Activated naive CD8-positive, alpha-beta T cell treated with anti-CD3 and anti-CD28 coated beads for 36 hours (primary cell): ENCODE data around the gene USP36. TPM values are rescaled to one million over a fixed set of nuclear protein-coding genes. Genes with fewer than 3 reads are reported as not detected.

ENCODE experiments used
- DNase-seq: peaks from one replicate; pipeline ENCODE4 v3.0.0; 2021
- H3K27ac Mint-ChIP-seq: one replicate; pipeline ENCODE4 v1.8.0; 2022; ENCODE audit warnings: mild to moderate bottlenecking, moderate library complexity, mixed read lengths
- H3K27me3 Mint-ChIP-seq: one replicate; pipeline ENCODE4 v1.8.0; 2022; ENCODE audit warnings: mild to moderate bottlenecking, mixed read lengths
- H3K36me3 Mint-ChIP-seq: one replicate; pipeline ENCODE4 v1.8.0; 2021; ENCODE audit warnings: mild to moderate bottlenecking, mixed read lengths
- H3K4me1 Mint-ChIP-seq: one replicate; pipeline ENCODE4 v1.8.0; 2021; ENCODE audit warnings: mixed read lengths
- H3K4me3 Mint-ChIP-seq: one replicate; pipeline ENCODE4 v1.8.0; 2022; ENCODE audit warnings: mild to moderate bottlenecking, moderate library complexity, mixed read lengths
- H3K9me3 Mint-ChIP-seq: one replicate; pipeline ENCODE4 v1.8.0; 2022; ENCODE audit warnings: mixed read lengths
- total RNA-seq, 2 experiments: library from RNA; stranded (reverse); gene quantifications; one replicate each; pipeline ENCODE4 v1.2.3, GENCODE V29; 2021

The USP36 gene
- total RNA-seq, 2 experiments from 2014 or later: 126 to 128 TPM

DNA sequence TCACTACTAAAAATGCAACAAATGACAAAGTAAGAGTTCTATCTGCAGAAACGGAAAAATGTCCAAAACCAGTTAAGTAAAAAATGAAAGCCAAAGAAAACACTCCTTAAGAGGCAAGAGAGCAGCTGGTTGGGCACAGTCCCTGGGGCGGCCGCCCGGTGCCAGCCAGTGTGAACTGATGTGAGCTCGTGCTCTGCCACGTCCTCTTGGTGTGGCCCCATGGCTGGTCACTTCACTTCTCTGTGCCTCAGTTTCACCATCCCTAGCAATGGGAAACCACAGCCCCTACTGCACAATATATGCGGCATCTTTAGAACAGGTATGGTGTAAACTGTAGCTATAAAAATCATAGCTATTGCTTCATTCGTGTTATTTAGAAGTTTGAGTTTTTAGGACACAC lies 21.2 kb downstream of the USP36 start:
- no peak for DNase-seq

DNA sequence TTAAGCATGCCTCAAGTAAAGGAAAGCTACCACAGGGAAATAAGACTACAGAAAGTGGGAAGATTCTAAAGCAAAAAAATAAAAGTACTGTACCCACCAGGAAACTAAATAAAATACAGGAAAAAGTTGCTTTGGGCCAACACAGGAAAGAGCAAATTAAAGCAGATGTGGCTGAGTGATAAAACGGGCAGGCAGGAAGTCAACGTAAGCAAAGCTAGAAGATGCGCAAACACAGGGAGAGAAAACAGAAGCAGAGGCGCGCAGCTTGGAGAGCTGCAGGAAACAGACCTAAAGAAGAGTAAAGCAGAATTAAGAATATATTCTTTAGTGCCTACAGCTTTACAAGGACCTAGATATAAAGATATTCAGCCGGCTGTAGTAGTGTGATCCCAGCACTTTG lies 21.7 kb downstream of the USP36 start:
- no peak for DNase-seq
- Mint-ChIP-seq H3K9me3 (no peaks in the 10 kb centered on the region), H3K27me3 (no peaks in the 10 kb centered on the region), H3K27ac (peak overlapping the region; percentile 77), H3K36me3 (peaks cover 56% of the 10 kb centered on the region), H3K4me3 (peak overlapping the region; percentile 26), H3K4me1 (peaks cover 47% of the 10 kb centered on the region)

More for the DNA sequence above, 21.2 kb downstream of the USP36 start:
- peaks cover 59% of the 10 kb centered on the region for H3K36me3 Mint-ChIP-seq
- no peaks in the 10 kb centered on the region for H3K9me3 Mint-ChIP-seq
- H3K4me1 Mint-ChIP-seq: peaks cover 47% of the 10 kb centered on the region
- H3K27ac Mint-ChIP-seq: peak overlapping the region; percentile 77
- H3K27me3 Mint-ChIP-seq: no peaks in the 10 kb centered on the region
- no peak overlapping the region for H3K4me3 Mint-ChIP-seq

DNA sequence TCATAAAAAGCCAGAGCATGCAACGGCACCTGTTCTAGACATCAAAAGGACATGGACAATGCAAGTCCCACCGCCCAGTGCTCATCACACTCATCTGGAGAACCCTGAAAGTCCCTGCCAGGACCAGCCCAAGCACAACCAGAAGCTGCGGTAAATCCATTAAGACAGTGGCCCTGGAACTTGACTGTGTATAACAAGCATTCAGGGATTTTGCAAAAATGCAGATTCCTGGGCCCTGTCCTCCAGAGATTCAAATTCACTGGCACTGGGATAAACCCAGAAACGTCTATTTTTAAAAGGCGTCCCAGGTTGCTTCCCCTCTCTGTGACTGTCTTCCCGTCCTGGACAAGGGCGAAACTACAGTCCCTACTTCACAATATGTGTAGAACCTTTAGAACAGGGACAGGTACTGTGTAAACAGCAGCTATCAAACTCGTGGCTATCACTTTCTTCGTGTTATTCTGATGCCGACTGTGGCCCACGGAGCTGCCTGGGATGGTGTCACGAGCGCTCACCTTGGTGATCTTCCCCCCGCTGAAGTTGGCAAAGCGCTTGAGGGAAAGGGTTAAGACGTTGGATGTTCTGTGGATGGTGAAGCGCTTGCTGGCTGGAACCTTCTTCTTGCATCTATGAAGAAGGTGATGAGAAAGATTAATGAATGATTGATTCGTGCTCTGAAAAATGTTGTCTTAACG lies 22.3 kb downstream of the USP36 start:
- H3K9me3 Mint-ChIP-seq: no peaks in the 10 kb centered on the region
- H3K4me1 Mint-ChIP-seq: peaks cover 47% of the 10 kb centered on the region
- no peak overlapping the region for H3K4me3 Mint-ChIP-seq
- H3K36me3 Mint-ChIP-seq: peaks cover 50% of the 10 kb centered on the region
- no peak for DNase-seq
- no peaks in the 10 kb centered on the region for H3K27me3 Mint-ChIP-seq
- H3K27ac Mint-ChIP-seq: peak overlapping the region; percentile 77

DNA sequence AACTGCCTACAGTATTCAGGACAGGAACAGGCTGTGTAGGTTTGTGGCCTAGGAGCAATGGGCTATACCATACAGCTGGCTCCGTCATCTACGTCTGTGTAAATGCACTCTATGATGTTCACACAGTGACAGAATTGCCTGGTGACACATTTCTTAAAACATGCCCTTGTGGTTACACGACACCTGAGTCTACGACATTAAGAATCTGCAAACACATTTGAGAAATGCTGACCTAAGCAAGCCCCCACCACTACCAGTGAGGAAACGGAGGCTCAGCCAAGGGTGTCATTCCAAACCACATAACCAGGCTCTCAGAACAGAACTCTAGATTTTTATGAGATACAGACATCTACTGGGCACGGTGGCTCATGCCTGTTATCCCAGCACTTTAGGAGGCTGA lies 23.5 kb downstream of the USP36 start:
- Mint-ChIP-seq H3K4me1 (peaks cover 43% of the 10 kb centered on the region), H3K27ac (peak overlapping the region; percentile 55), H3K27me3 (no peaks in the 10 kb centered on the region), H3K9me3 (no peaks in the 10 kb centered on the region), H3K36me3 (peaks cover 51% of the 10 kb centered on the region), H3K4me3 (no peak overlapping the region)
- peak; percentile 39 for DNase-seq

DNA sequence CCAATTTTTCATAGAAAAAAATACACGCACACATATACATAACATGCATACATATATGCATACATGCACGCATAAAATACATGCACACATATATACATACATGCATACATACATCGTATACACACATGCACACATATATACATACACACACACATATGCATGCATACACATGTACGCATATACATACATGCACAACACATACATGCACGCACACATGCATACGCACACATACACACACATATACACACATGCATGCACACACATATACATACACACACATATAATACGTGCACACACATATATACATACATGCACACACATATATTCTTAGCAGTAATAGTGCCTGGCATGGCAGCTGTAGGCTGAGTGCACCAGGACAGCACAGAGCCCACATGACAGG lies 24.9 kb downstream of the USP36 start:
- no peaks in the 10 kb centered on the region for H3K9me3 Mint-ChIP-seq
- peaks cover 47% of the 10 kb centered on the region for H3K36me3 Mint-ChIP-seq
- H3K27ac Mint-ChIP-seq: no peak overlapping the region
- H3K4me1 Mint-ChIP-seq: peaks cover 38% of the 10 kb centered on the region
- no peaks in the 10 kb centered on the region for H3K27me3 Mint-ChIP-seq
- H3K4me3 Mint-ChIP-seq: no peak overlapping the region
- DNase-seq: no peak

DNA sequence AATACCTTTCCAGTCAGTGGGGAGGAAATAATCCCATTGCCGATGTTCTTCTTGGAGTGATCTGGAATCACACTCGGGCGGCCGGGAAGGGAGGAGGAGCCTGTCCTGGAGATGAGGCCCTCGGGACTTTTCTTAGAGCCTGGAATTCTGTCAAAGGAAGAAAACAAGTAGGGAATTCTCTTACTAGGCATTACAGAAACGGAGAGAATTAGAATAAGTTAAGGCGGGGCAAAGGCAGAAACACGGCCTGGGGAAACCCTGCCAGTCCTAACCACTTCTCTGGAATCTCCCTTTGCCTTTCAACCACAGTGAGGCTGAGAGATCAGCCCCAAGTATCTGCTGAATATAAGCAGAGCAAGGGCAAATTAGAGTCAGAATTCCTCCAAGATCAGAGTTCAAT lies 27.8 kb downstream of the USP36 start:
- H3K27ac Mint-ChIP-seq: no peak overlapping the region
- no peak overlapping the region for H3K4me3 Mint-ChIP-seq
- peaks cover 15% of the 10 kb centered on the region for H3K4me1 Mint-ChIP-seq
- DNase-seq: no peak
- peaks cover 43% of the 10 kb centered on the region for H3K36me3 Mint-ChIP-seq
- H3K27me3 Mint-ChIP-seq: no peaks in the 10 kb centered on the region
- no peaks in the 10 kb centered on the region for H3K9me3 Mint-ChIP-seq

DNA sequence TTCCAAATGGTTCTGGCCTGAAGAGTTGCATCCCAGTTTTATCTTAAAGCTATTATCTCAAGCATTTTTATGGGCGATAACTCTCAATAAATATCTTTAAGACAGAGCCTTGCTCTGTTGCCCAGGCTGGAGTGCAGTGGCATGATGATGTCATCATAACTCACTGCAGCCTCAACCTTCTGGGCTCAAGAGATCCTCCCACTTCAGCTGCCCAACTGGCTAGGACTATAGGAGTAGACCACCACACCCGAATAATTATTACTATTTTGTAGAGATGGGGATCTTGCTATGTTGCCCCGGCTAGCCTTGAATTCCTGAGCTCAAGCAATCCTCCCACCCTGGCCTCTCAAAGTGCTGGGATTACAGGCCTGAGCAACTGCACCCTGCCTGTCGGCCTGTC lies 32.5 kb downstream of the USP36 start:
- no peak for DNase-seq
- Mint-ChIP-seq H3K36me3 (peaks cover 63% of the 10 kb centered on the region), H3K4me1 (peaks cover 20% of the 10 kb centered on the region), H3K9me3 (no peaks in the 10 kb centered on the region), H3K27ac (no peak overlapping the region), H3K27me3 (no peaks in the 10 kb centered on the region), H3K4me3 (no peak overlapping the region)

DNA sequence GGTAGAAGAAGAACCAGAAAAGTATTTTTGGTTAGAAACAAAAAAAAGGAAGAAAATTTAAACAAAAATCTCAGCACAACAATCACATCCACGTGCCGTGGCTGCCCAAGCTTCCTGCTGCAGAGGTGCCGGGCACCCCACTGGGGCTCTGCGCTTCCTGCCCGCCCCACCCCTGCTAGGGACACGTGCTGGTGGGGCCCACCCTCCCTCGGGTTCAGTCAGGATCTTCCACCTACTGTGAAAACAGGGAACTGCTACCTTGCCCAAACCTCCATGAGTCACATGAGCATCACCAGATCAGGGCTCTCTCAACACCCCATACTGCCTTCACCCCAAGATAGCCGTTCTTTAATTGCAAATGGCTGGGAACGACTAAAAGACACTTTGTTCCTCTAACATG lies 34.2 kb downstream of the USP36 start:
- Mint-ChIP-seq H3K27ac (peak overlapping the region; percentile 5), H3K4me1 (peaks cover 23% of the 10 kb centered on the region), H3K4me3 (no peak overlapping the region), H3K27me3 (no peaks in the 10 kb centered on the region), H3K9me3 (no peaks in the 10 kb centered on the region), H3K36me3 (peaks cover 59% of the 10 kb centered on the region)
- no peak for DNase-seq

DNA sequence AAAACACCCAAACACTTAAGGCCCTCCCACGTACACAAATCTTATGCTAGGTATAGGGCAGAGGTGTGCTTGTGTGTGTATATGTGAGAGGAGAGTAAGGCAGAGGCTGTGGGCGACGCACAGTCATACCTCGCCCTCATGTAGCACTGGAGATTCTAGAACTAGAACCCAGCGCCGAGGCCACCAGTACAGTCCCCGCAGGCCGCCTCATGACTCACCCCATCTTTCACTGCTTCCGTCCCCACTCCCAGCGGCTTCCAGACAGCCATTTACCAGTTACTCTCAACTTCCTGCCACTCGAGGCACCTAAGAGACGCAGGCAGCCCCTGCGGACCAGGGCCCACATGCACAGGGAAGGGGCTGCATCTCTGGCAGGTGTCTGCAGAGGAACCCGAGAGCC lies 35.3 kb downstream of the USP36 start:
- H3K4me3 Mint-ChIP-seq: no peak overlapping the region
- peaks cover 27% of the 10 kb centered on the region for H3K4me1 Mint-ChIP-seq
- no peak for DNase-seq
- no peaks in the 10 kb centered on the region for H3K27me3 Mint-ChIP-seq
- H3K9me3 Mint-ChIP-seq: no peaks in the 10 kb centered on the region
- no peak overlapping the region for H3K27ac Mint-ChIP-seq
- H3K36me3 Mint-ChIP-seq: peaks cover 56% of the 10 kb centered on the region

DNA sequence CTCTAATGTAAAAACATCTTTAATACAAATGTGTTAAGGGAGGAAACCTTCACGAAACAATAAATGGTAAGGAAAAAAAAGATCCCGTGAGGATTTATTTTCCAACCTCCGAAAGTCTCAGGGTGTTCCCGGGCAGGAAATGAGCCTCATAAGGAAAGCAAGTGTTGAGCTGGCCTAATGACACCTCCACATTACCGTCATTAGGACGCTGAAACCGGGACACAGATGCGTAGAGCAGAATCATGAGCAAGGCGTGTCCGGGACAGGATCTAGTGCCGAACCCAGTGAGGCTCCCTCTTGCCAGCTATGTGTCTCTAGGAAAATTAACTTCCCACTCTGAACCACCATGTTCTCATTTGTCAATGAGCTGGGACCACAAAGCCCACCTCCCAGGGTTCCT lies 35.8 kb downstream of the USP36 start:
- Mint-ChIP-seq H3K36me3 (peaks cover 57% of the 10 kb centered on the region), H3K27me3 (no peaks in the 10 kb centered on the region), H3K9me3 (no peaks in the 10 kb centered on the region), H3K4me1 (peaks cover 31% of the 10 kb centered on the region), H3K4me3 (no peak overlapping the region), H3K27ac (peak overlapping the region; percentile 49)
- no peak for DNase-seq

DNA sequence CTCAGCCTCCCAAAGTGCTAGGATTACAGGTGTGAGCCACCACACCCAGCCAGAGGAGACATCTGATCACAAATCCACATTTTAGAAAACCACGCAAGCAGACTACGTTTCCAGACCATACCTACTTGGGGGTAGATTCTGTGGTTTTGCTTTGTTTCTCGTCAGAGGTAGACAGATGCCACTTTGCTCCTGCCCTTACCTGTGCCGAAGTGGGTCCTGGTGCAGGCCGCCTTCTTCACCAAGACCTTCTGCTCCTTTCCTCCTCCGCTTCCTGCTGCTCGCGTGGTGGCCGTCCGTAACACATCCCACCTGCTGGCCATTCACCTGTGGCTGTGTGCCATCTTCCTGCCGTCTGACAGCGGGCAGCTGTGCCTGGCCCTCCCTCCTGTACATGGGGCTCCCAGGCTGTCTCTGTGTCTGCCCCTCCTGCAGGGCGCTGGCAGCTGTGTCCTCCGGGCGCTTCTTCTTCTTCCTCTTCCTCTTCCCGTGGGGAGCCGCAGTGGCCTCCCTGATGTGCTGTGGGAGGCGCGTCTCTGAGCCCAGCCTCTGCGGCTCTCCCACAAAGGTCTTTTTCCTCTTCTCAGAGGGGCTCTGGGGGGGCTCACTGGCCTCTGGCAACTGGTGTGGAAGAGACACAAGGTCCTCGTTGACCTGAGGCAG lies 37.3 kb downstream of the USP36 start:
- Mint-ChIP-seq H3K4me1 (peaks cover 40% of the 10 kb centered on the region), H3K27ac (peak overlapping the region; percentile 58), H3K36me3 (peaks cover 63% of the 10 kb centered on the region), H3K9me3 (no peaks in the 10 kb centered on the region), H3K4me3 (peak overlapping the region; percentile 38), H3K27me3 (no peaks in the 10 kb centered on the region)
- no peak for DNase-seq

DNA sequence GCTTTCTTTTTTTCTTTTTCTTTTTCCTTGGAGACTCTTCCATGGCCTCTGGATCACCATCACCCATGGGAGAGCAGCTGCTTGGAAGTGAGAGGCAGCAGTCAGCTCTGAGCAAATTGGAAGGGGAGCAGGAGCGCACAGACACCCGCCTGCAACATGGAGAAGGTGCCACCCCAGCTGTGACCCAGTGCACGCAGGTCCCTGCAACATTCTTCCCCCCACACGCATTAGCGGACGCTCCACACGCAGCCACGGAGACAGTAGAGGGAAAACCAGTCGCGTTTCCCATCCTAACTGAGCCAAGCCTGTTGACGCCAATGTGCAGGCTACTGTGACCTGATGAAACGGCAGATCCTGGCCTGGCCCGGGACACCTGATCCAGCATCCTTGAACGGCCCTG lies 38.2 kb downstream of the USP36 start:
- Mint-ChIP-seq H3K27me3 (no peaks in the 10 kb centered on the region), H3K4me3 (no peak overlapping the region), H3K9me3 (no peaks in the 10 kb centered on the region), H3K27ac (no peak overlapping the region), H3K36me3 (peaks cover 68% of the 10 kb centered on the region), H3K4me1 (peaks cover 40% of the 10 kb centered on the region)
- no peak for DNase-seq

DNA sequence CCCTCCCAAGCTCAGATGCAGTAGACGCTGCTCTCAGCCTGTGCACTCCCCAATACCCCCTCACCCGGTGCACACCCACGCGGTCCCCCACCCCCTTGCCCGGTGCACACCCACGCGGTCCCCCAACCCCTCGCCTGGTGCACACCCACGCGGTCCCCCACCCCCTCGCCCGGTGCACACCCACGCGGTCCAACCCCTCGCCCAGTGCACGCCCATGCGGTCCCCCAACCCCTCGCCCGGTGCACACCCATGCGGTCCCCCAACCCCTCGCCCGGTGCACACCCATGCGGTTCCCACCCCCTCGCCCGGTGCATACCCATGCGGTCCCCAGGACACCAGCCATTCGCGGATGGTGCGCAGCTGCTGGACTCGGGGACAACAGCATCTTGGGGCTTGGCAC lies 38.6 kb downstream of the USP36 start:
- DNase-seq: no peak
- Mint-ChIP-seq H3K27ac (no peak overlapping the region), H3K4me3 (no peak overlapping the region), H3K36me3 (peaks cover 64% of the 10 kb centered on the region), H3K4me1 (peaks cover 40% of the 10 kb centered on the region), H3K27me3 (no peaks in the 10 kb centered on the region), H3K9me3 (no peaks in the 10 kb centered on the region)

DNA sequence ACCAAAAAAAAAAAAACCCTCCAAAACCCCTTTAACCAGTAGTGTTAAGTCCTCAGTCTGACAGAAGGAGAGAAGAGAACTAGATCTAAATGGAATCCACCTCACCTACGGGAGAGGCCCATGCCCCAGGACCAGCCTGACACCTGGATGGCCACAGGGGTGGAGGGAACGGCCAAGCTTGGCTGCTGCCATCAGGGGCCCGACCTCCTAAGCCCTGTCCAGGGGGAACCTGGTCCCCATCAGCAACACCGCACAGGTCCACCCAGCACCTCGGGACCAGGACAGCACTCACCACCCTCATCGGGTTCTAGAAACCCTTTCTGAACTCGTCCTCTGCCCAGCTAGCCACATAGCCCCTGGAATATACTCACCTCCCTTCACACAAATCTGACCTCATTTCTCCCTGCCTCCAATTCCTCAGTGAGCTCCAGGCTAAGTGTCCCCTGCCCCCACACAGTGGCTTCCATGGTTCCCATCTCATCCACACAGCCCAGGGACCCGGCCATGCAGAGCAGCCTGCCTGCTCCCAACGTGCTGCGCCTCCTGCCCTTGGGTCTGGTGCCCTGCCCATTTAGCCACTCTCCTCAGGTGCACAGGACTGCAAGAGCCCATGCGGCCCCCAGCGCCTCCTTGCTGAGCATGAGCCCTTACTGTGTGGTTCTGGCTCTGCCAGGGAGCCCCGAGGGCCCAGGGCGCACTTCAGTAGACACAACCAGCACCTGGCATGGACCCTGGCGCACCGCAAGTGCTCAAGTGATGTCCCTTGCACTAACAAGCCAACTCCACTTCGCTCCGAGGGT lies 40.3 kb downstream of the USP36 start:
- Mint-ChIP-seq H3K4me3 (no peak overlapping the region), H3K27ac (no peak overlapping the region), H3K36me3 (peaks cover 62% of the 10 kb centered on the region), H3K27me3 (no peaks in the 10 kb centered on the region), H3K4me1 (peaks cover 34% of the 10 kb centered on the region), H3K9me3 (no peaks in the 10 kb centered on the region)
- DNase-seq: no peak

DNA sequence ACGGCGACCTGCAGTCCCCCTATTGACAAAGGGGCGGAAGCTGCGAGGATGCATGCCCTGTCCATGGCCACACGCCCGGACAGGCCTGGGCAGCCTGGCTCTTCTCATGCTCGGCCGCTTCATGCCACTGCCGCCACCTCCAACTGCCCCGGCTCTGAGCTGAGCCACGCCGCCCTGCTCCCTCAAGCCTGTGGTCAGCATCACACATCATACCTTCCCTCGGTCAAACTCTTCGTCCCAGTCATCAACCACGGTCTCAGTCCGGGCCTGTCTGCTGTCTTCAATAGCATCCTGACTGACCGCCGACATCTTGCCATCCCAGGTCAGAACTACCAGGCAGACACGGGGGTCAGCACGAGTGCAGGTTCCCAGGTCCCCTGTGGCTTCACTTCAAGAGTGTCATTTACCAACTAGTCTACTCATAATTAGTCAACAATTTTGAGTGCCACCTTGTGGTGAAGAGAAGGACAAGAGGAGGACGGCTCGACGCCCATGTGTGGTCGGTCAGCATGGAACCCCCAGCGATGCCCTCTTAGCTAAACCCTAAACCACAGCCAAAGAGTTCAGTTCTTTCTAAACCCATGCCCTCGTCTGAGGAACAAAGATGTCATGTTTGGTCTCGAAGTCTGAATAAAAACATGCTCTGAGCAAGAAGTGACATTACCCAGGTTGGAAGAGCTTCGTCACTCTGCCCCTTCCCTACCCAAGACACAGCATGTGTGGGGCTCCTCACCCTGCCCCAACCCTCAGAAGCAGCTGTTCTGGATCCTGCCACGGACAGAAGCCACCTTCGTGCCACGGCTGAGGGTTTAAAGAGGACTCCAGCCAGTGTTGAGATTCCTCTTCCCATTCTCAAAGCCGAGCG lies 41.7 kb downstream of the USP36 start:
- Mint-ChIP-seq H3K36me3 (peaks cover 67% of the 10 kb centered on the region), H3K27me3 (no peaks in the 10 kb centered on the region), H3K4me3 (no peak overlapping the region), H3K4me1 (peaks cover 31% of the 10 kb centered on the region), H3K9me3 (no peaks in the 10 kb centered on the region), H3K27ac (peak overlapping the region; percentile 69)
- DNase-seq: no peak
